ENCODE measurements around the gene CORO1C.

DNA sequence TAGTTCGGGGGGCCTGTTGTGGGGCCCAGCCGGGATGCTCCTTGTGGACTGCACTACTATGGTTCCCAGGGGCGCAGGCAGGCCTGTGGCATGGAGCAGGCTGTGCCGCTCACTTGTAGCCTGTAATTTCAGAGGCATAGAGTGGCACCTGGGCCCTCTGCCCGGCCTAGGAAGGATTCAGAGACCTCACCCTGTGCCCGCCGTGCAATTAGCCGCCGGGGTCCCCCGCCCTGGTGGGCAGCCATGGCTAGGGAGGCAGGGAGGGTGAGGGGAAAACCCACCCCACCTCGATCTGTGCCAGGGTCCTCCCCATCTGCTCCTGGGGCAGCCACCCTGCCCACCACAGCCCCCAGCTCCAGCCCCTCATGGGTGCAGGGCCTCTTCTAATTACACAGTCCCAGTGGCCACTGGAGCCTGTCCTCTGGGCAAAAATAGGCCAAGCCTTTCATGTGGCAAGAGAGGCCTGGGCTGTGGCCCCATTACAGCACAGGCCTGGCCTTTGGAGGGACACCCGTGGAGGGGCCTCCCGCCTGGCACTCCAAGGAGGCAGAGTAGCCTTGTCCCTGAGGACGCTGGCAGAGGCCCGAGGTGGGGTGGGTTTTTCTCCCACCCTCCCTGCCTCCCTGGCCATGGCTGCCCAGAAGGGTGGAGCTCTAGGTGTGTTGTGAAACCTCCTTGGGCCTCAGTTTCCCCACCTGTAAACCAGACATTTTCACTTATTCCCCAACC, 128.2 kb downstream of the CORO1C start:
- TF ChIP-seq, protein P1, sequence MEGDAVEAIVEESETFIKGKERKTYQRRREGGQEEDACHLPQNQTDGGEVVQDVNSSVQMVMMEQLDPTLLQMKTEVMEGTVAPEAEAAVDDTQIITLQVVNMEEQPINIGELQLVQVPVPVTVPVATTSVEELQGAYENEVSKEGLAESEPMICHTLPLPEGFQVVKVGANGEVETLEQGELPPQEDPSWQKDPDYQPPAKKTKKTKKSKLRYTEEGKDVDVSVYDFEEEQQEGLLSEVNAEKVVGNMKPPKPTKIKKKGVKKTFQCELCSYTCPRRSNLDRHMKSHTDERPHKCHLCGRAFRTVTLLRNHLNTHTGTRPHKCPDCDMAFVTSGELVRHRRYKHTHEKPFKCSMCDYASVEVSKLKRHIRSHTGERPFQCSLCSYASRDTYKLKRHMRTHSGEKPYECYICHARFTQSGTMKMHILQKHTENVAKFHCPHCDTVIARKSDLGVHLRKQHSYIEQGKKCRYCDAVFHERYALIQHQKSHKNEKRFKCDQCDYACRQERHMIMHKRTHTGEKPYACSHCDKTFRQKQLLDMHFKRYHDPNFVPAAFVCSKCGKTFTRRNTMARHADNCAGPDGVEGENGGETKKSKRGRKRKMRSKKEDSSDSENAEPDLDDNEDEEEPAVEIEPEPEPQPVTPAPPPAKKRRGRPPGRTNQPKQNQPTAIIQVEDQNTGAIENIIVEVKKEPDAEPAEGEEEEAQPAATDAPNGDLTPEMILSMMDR (IDR thresholded peaks at IDR 0.05 in 4 of 5, conservative IDR thresholded peaks at IDR 0.05 in 1 of 5), result no peak
- no peak for TF ChIP-seq POLR2A (IDR thresholded peaks at IDR 0.05)
